Spleen (tissue), 11 donors: Measurements from ENCODE around the gene SNRPD3. TPM values are rescaled to one million over a fixed set of nuclear protein-coding genes. Genes with fewer than 3 reads are reported as not detected.

Experiments used
- DNase-seq: peaks from one replicate; pipeline ENCODE4 v3.0.0-alpha.2; 2020
- H3K27ac ChIP-seq, 8 donors: fragments of 200-600 bp; sonication (generic) in 7 of 8; 1 replicate in 4 of 8; 2 replicates in 4 of 8; pipeline versions ENCODE4 v1.5.0 to v1.8.0; 2016 to 2021; ENCODE audit warnings: inconsistent platforms in 4 of 8, mild to moderate bottlenecking in 4 of 8, moderate library complexity in 1 of 8
- H3K27me3 ChIP-seq, 7 donors: fragments of 200-600 bp; sonication (generic) in 6 of 7; replicated peaks in 1 of 7; 1 replicate in 4 of 7; 2 replicates in 3 of 7; pipeline versions ENCODE4 v1.5.0 to v1.8.0; 2016 to 2021; ENCODE audit warnings: inconsistent platforms in 3 of 7, mild to moderate bottlenecking in 1 of 7
- H3K36me3 ChIP-seq, 6 donors: fragments of 200-600 bp; sonication (generic) in 5 of 6; 1 replicate in 4 of 6; 2 replicates in 2 of 6; pipeline versions ENCODE4 v1.5.0 to v1.8.0; 2016 to 2021; ENCODE audit warnings: inconsistent platforms in 2 of 6
- H3K4me1 ChIP-seq, 6 donors: fragments of 200-600 bp; sonication (generic) in 5 of 6; 1 replicate in 3 of 6; 2 replicates in 3 of 6; pipeline versions ENCODE4 v1.5.0 to v1.8.0; 2016 to 2021; ENCODE audit warnings: inconsistent platforms in 3 of 6
- H3K4me3 ChIP-seq, 8 donors: fragments of 200-600 bp; sonication (generic) in 7 of 8; 1 replicate in 4 of 8; 2 replicates in 4 of 8; pipeline versions ENCODE4 v1.5.0 to v1.8.0; 2016 to 2021; ENCODE audit warnings: inconsistent platforms in 4 of 8, mild to moderate bottlenecking in 4 of 8, moderate library complexity in 2 of 8
- H3K9me3 ChIP-seq, 8 donors: fragments of 200-600 bp; sonication (generic) in 7 of 8; 1 replicate in 4 of 8; 2 replicates in 4 of 8; pipeline versions ENCODE4 v1.5.0 to v1.8.0; 2016 to 2021; ENCODE audit warnings: inconsistent platforms in 4 of 8
- CTCF ChIP-seq, 11 experiments: fragments of 200-600 bp in 7 of 11; fragments of 450-650 bp in 4 of 11; sonication (generic) in 4 of 11; IDR thresholded peaks in 8 of 11; conservative IDR thresholded peaks in 3 of 11; 1 replicate in 7 of 11; 2 replicates in 4 of 11; pipeline versions ENCODE4 v1.4.0 to v1.8.0; 2016 to 2021; ENCODE audit warnings: antibody characterized with exemption in 11 of 11, inconsistent platforms in 4 of 11, mild to moderate bottlenecking in 1 of 11
- POLR2A ChIP-seq, 3 donors: fragments of 450-650 bp; IDR thresholded peaks; one replicate each; pipeline ENCODE4 v1.5.1; 2017; ENCODE audit warnings: antibody characterized with exemption in 3 of 3, mild to moderate bottlenecking in 1 of 3
- POLR2AphosphoS5 ChIP-seq, 3 donors: sonication (generic); formaldehyde crosslinking; IDR thresholded peaks; one replicate each; pipeline ENCODE4 v1.5.1; 2017; ENCODE audit warnings: antibody characterized with exemption in 3 of 3
- WGBS, 5 donors: extraction: QIAGEN DNeasy Blood & Tissue Kit in 3 of 5; methylation state at CpG; one replicate each; pipeline versions ENCODE4 v1.1.5 to v1.1.7; 2013 to 2018; 5-methylcytosine and 5-hydroxymethylcytosine counted together
- intact Hi-C: fragments of 100-400 bp; cut with DNase I; formaldehyde crosslinking; loops from one replicate; pipeline ENCODE4 v1.15.0; 2023; ENCODE audit warnings: low total_unique reads
- polyA plus RNA-seq, 3 donors: library from polyadenylated mRNA; stranded (reverse); fragments of 200-250 nt; gene quantifications; one replicate each; pipeline ENCODE4 v1.2.1, GENCODE V29; 2013
- total RNA-seq, 7 donors: library from RNA; depleted of rRNA in 3 of 7; stranded (reverse); fragments of >200 nt in 3 of 7; fragmentation: NEBNext Ultra II Directional in 4 of 7; extraction: Animal tissue kit (Norgen Biotek cat#: 25700) in 4 of 7; gene quantifications; one replicate each; pipeline versions ENCODE4 v1.1.0 to v1.2.1, GENCODE V29; 2016 to 2021
- donor health status: healthy with polysubstance abuse.
- donor health status: DM: no; HTN: no; CAD: no; lungs with moderate emphysema.
- donor health status: DM: no; HTN: no; CAD: no.
- donor health status: Bipolar disorder and iron deficiency.
- donor health status: healthy.
- donor health status: DM: no; HTN: no; CAD: no.
- donor health status: DM: yes; HTN: yes; CAD: no.

The SNRPD3 gene
- total and polyA plus RNA-seq, 10 donors, result 52.0 to 142 (median 92.5) TPM

- peaks cover 0 to 18% (median 0%) of the 10 kb centered on the region in 6 donors for H3K4me1 ChIP-seq
- H3K36me3 ChIP-seq, result peaks cover 0 to 39% (median 5%) of the 10 kb centered on the region in 6 donors
- WGBS, 5 donors, result 74 to 82% (median 75%) methylated on average over 17 to 19 of the region's 19 CpGs
- TF ChIP-seq CTCF (IDR thresholded peaks at IDR 0.05 in 8 of 11, conservative IDR thresholded peaks at IDR 0.05 in 3 of 11) (no peak), POLR2AphosphoS5 (IDR thresholded peaks at IDR 0.05) (peak in 1 of 3 donors; percentile 54)
- H3K27me3 ChIP-seq, result no peaks in the 10 kb centered on the region
- intact Hi-C loops, result no loop called here
- peak; percentile 64 for DNase-seq
- no peaks in the 10 kb centered on the region for H3K9me3 ChIP-seq
- peak overlapping the region in 4 of 8 donors; percentile 18 to 41 (median 28) for H3K27ac ChIP-seq
- H3K4me3 ChIP-seq, result no peak overlapping the region
Measured at GRCh38 chr22:24583221-24584165, 27.7 kb downstream of the SNRPD3 start.

GRCh38 chr22:24584166-24584790 is 28.5 kb downstream of the SNRPD3 start:
- H3K9me3 ChIP-seq, result no peaks in the 10 kb centered on the region
- no peak overlapping the region for H3K4me3 ChIP-seq
- H3K4me1 ChIP-seq, result peaks cover 0 to 18% (median 0%) of the 10 kb centered on the region in 6 donors
- no peaks in the 10 kb centered on the region for H3K27me3 ChIP-seq
- DNase-seq, result peak; percentile 34
- intact Hi-C loops, result no loop called here
- peak overlapping the region in 4 of 8 donors; percentile 18 to 41 (median 28) for H3K27ac ChIP-seq
- peaks cover 0 to 37% (median 5%) of the 10 kb centered on the region in 6 donors for H3K36me3 ChIP-seq
- WGBS, 5 donors, result 88 to 98% (median 92%) methylated on average over 5 of the region's 5 CpGs
- no peak for TF ChIP-seq POLR2A (IDR thresholded peaks at IDR 0.05)
- no peak for TF ChIP-seq POLR2AphosphoS5 (IDR thresholded peaks at IDR 0.05)
- no peak for TF ChIP-seq CTCF (IDR thresholded peaks at IDR 0.05 in 8 of 11, conservative IDR thresholded peaks at IDR 0.05 in 3 of 11)

- H3K4me1 ChIP-seq, result peaks cover 0 to 18% (median 0%) of the 10 kb centered on the region in 6 donors
- H3K27ac ChIP-seq, result peak overlapping the region in 1 of 8 donors; percentile 41
- TF ChIP-seq POLR2A (IDR thresholded peaks at IDR 0.05), result no peak
- no peaks in the 10 kb centered on the region for H3K27me3 ChIP-seq
- H3K36me3 ChIP-seq, result peaks cover 0 to 37% (median 5%) of the 10 kb centered on the region in 6 donors
- WGBS, 5 donors, result 75 to 87% (median 83%) methylated on average over 3 to 10 of the region's 10 CpGs
- intact Hi-C loops, result no loop called here
- no peak overlapping the region for H3K4me3 ChIP-seq
- DNase-seq, result peak; percentile 70
- no peaks in the 10 kb centered on the region for H3K9me3 ChIP-seq
Measured at GRCh38 chr22:24584871-24585411, 29.1 kb downstream of the SNRPD3 start.

GRCh38 chr22:24585461-24585860 is 29.7 kb downstream of the SNRPD3 start:
- H3K4me3 ChIP-seq, result no peak overlapping the region
- 90 to 100% (median 96%) methylated on average over 2 to 3 of the region's 3 CpGs for WGBS, 5 donors
- TF ChIP-seq POLR2A (IDR thresholded peaks at IDR 0.05) (no peak), CTCF (IDR thresholded peaks at IDR 0.05 in 8 of 11, conservative IDR thresholded peaks at IDR 0.05 in 3 of 11) (no peak), POLR2AphosphoS5 (IDR thresholded peaks at IDR 0.05) (no peak)
- peak; percentile 30 for DNase-seq
- H3K9me3 ChIP-seq, result no peaks in the 10 kb centered on the region
- H3K27me3 ChIP-seq, result no peaks in the 10 kb centered on the region
- peaks cover 0 to 37% (median 5%) of the 10 kb centered on the region in 6 donors for H3K36me3 ChIP-seq
- no peak overlapping the region for H3K27ac ChIP-seq
- peaks cover 0 to 18% (median 0%) of the 10 kb centered on the region in 6 donors for H3K4me1 ChIP-seq
- intact Hi-C loops, result no loop called here
